PC-3 (cell line): ENCODE data around the gene SH3RF1.

Experiments
- CTCF ChIP-seq: fragments of 300-600 bp; sonication (generic); conservative IDR thresholded peaks from 2 replicates; pipeline ENCODE4 v1.5.1; 2017; ENCODE audit warnings: antibody characterized with exemption, low read depth, mild to moderate bottlenecking, low read length
- EZH2 ChIP-seq: fragments of 300-600 bp; sonication (generic); IDR thresholded peaks from one replicate; pipeline ENCODE4 v1.6.1; 2017; ENCODE audit warnings: antibody characterized with exemption, mild to moderate bottlenecking, low read length; ENCODE audit not compliant: unreplicated experiment
- EZH2phosphoT487 ChIP-seq: fragments of 300-600 bp; sonication (generic); IDR thresholded peaks from 2 replicates; pipeline ENCODE4 v1.6.1; 2018; ENCODE audit warnings: mild to moderate bottlenecking, antibody characterized with exemption, low read length, borderline replicate concordance

GRCh38 chr4:169156392-169156791 lies 114.4 kb downstream of the SH3RF1 start:
- no peak for TF ChIP-seq CTCF
- TF ChIP-seq EZH2phosphoT487, result no peak
- no peak for TF ChIP-seq EZH2
